ENCODE results near the gene TNFRSF18.

TNFRSF18 gene

GRCh38 chr1:1215881-1216605 lies 9.7 kb upstream of the TNFRSF18 start:
- H3K4me3 ChIP-seq (ENCODE audit: low read depth, low read length): no peak overlapping the region
- DNase-seq (ENCODE audit: low read depth): no peak
- TF ChIP-seq, protein P1, sequence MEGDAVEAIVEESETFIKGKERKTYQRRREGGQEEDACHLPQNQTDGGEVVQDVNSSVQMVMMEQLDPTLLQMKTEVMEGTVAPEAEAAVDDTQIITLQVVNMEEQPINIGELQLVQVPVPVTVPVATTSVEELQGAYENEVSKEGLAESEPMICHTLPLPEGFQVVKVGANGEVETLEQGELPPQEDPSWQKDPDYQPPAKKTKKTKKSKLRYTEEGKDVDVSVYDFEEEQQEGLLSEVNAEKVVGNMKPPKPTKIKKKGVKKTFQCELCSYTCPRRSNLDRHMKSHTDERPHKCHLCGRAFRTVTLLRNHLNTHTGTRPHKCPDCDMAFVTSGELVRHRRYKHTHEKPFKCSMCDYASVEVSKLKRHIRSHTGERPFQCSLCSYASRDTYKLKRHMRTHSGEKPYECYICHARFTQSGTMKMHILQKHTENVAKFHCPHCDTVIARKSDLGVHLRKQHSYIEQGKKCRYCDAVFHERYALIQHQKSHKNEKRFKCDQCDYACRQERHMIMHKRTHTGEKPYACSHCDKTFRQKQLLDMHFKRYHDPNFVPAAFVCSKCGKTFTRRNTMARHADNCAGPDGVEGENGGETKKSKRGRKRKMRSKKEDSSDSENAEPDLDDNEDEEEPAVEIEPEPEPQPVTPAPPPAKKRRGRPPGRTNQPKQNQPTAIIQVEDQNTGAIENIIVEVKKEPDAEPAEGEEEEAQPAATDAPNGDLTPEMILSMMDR (IDR thresholded peaks at IDR 0.05; ENCODE audit: low read depth, low read length, missing control alignments): no peak

DNA sequence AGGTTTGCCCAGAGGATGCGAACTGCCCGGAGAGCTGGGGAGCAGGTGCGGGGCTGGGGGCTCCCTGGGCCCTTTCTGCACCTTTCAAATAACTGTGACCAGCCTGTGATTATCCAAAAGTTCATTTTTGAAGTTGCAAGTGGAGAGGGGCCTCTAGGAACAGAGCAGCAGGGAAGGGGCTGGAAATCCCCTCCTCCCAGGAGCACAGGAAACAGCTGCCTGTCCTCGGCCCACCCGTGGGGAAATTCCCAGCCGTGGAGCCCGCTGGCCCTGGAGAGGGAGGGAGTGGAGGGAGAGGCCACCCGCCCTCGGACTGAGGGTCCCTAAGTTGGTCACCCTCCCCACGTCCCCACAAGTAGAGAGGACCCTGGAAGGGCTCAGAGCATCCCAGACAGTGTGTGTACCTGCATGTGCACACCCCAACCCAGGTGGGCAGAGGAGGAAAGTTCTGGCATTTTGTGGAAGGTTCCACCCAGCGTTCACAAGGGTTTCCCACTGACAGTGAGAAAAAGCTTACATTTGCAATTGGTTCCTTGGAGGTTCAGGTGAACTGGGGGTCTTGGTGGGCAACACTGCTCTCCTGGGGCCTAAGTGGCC lies 8.8 kb upstream of the TNFRSF18 start:
- TF ChIP-seq, protein P1 (IDR thresholded peaks at IDR 0.05; ENCODE audit: low read depth, low read length, missing control alignments): no peak
- no peak overlapping the region for H3K4me3 ChIP-seq (ENCODE audit: low read depth, low read length)
- no peak for DNase-seq (ENCODE audit: low read depth)

GRCh38 chr1:1213345-1214265 lies 7.2 kb upstream of the TNFRSF18 start, which contains the start of gene TNFRSF4:
Gene TNFRSF4, minus strand, starts transcription at chr1:1214153. Its CDS starts 26 bp downstream, at chr1:1214127.
- no peak within 1 kb of the TSS for H3K4me3 ChIP-seq (ENCODE audit: low read depth, low read length)
- TF ChIP-seq, protein P1 (IDR thresholded peaks at IDR 0.05; ENCODE audit: low read depth, low read length, missing control alignments): no peak
- no peak for DNase-seq (ENCODE audit: low read depth)

DNA sequence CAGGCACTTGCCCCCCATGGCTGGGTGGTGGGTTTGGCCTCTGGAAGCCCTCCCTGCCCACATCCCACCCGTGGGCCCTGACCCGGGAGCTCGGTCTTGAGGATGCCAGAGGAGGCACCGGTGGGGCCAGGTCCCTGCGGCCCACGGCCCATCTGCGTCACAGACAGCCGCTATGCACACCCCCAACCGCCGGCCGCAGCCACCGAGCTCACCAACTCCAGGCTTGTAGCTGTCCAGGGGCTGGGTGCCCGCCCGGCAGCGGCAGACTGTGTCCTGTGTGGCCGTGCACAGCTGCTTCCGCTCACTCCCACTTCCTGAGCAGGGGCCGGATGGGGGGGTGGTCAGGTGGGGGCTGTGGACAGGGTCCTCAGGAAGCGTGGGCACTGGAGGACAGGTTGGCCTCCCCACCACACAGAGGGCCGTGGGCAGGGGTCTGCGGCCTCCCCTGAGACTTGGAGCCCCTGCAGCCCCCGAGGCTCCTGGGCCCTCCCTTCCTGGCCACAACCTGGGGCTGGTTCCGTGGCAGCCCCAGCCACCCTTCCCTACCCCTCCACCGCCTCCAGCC lies 6.5 kb upstream of the TNFRSF18 start:
- TF ChIP-seq, protein P1 (IDR thresholded peaks at IDR 0.05; ENCODE audit: low read depth, low read length, missing control alignments): no peak

DNA sequence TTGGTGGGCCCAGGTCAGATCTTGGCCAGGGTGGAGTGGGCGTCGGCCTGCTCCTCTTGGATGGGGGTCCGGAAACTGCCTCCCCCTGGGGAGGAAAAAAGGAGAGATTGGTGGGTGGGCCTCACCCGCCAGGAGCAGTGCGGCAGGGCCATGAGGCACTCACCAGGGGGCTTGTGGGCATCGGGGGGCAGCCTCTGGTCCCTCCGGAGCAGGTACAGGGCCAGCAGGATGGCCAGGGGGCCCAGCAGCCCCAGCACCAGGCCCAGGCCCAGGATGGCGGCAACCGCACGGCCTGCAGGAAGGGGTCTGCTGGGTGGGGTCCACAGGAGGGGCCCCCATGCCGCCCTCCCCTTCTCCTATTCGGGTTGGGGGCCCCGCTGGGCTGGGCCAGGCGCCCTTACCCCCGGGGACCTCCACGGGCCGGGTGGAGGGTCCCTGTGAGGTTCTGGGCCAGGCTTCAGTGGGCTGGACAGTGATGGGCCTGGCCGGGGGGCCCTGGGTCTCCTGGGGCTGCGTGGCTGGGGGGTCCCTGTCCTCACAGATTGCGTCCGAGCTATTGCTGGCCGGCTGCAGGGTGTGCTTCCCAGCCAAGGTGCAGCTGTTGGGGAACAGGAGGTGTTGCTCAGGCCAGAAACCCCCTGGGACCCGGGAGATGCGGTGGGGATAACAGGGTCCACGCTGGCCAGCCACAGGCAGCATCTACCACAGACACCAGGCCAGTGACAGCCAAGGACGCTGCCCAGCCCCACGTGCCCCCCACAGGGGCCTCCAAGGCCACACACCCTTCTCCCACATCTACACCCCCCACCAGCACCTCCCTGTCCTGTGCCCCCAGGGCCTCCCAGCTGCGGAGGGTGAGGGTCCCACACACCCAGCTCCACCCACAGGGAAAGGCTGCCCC lies 5.4 kb upstream of the TNFRSF18 start:
- DNase-seq (ENCODE audit: low read depth): no peak
- no peak overlapping the region for H3K4me3 ChIP-seq (ENCODE audit: low read depth, low read length)
- TF ChIP-seq, protein P1 (IDR thresholded peaks at IDR 0.05; ENCODE audit: low read depth, low read length, missing control alignments): no peak

More for the DNA sequence above, 6.5 kb upstream of the TNFRSF18 start:
- no peak for DNase-seq (ENCODE audit: low read depth)
- peak overlapping the region; percentile 24; the same call in 1 of the 2 replicates for H3K4me3 ChIP-seq (ENCODE audit: low read depth, low read length)

All from GM12864 (cell line).